Large intestine (tissue), 3 donors: Measurements from ENCODE around the gene WNT9B. TPM values are rescaled to one million over a fixed set of nuclear protein-coding genes. Genes with fewer than 3 reads are reported as not detected.
A peak's percentile ranks its signal among the peaks of the same experiment; 100 is the strongest.
"Not testable (repeated sequence)": the region's sequence is repeated elsewhere in the genome, so short reads cannot be mapped to it uniquely, and the experiment has no call there.

Source experiments
- DNase-seq, 2 donors: peaks; one replicate each; pipeline versions ENCODE4 v3.0.0 to v3.0.0-alpha.2; 2013
- H3K27ac ChIP-seq: one replicate; pipeline ENCODE4 v1.5.1; 2013; ENCODE audit warnings: low read length
- H3K27me3 ChIP-seq: 2 replicates; pipeline ENCODE4 v1.6.1; 2013; ENCODE audit warnings: low read length; ENCODE audit not compliant: control insufficient read depth, insufficient read depth
- H3K36me3 ChIP-seq: 2 replicates; pipeline ENCODE4 v1.6.1; 2013; ENCODE audit warnings: low read length; ENCODE audit not compliant: control insufficient read depth, insufficient read depth
- H3K4me1 ChIP-seq: one replicate; pipeline ENCODE4 v1.6.1; 2013; ENCODE audit warnings: low read length; ENCODE audit not compliant: control insufficient read depth, insufficient read depth
- H3K4me3 ChIP-seq: one replicate; pipeline ENCODE4 v1.5.1; 2013; ENCODE audit warnings: low read length
- H3K9me3 ChIP-seq: one replicate; pipeline ENCODE4 v1.6.1; 2013; ENCODE audit warnings: mild to moderate bottlenecking, low read depth, low read length, moderate library complexity; ENCODE audit not compliant: control insufficient read depth
- whole genome bisulfite sequencing: methylation state at CpG from one replicate; pipeline ENCODE4 v1.1.5; 2013; ENCODE audit warnings: low lambda C conversion rate; ENCODE audit not compliant: insufficient coverage; 5-methylcytosine and 5-hydroxymethylcytosine counted together
- polyA plus RNA-seq: library from polyadenylated mRNA; unstranded; fragments of 120-200 nt; gene quantifications from one replicate; pipeline ENCODE4 v1.2.1, GENCODE V29; 2013

WNT9B gene
- polyA plus RNA-seq, 1 donor = not detected

GRCh38 chr17:46837521-46837920 is 13.9 kb upstream of the WNT9B start:
- no peak for DNase-seq
- H3K36me3 ChIP-seq = no peaks in the 10 kb centered on the region
- H3K27me3 ChIP-seq = peaks cover 11% of the 10 kb centered on the region

GRCh38 chr17:46839211-46839610 is 12.2 kb upstream of the WNT9B start:
- H3K4me1 ChIP-seq = no peaks in the 10 kb centered on the region
- no peaks in the 10 kb centered on the region for H3K36me3 ChIP-seq
- no peak for DNase-seq
- H3K27ac ChIP-seq = no peak overlapping the region
- WGBS = no CpG with 5 or more reads among the region's 5 CpGs
- no peak overlapping the region for H3K4me3 ChIP-seq
- H3K9me3 ChIP-seq = no peaks in the 10 kb centered on the region
- H3K27me3 ChIP-seq = peaks cover 11% of the 10 kb centered on the region

More at GRCh38 chr17:46837521-46837920, 13.9 kb upstream of the WNT9B start:
- H3K4me3 ChIP-seq = no peak overlapping the region
- no peaks in the 10 kb centered on the region for H3K9me3 ChIP-seq
- H3K4me1 ChIP-seq = no peaks in the 10 kb centered on the region
- WGBS = no CpG with 5 or more reads among the region's 4 CpGs
- no peak overlapping the region for H3K27ac ChIP-seq

GRCh38 chr17:46840596-46840995 is 10.8 kb upstream of the WNT9B start:
- H3K36me3 ChIP-seq, H3K4me3 ChIP-seq, H3K9me3 ChIP-seq, H3K4me1 ChIP-seq, DNase-seq, H3K27ac ChIP-seq: not testable (repeated sequence)
- peaks cover 11% of the 10 kb centered on the region for H3K27me3 ChIP-seq
- no CpG with 5 or more reads among the region's 3 CpGs for WGBS

GRCh38 chr17:46841561-46842379 is 9.6 kb upstream of the WNT9B start:
- Histone ChIP-seq H3K4me1 (no peaks in the 10 kb centered on the region), H3K27ac (no peak overlapping the region), H3K9me3 (no peaks in the 10 kb centered on the region), H3K4me3 (no peak overlapping the region), H3K27me3 (peaks cover 11% of the 10 kb centered on the region), H3K36me3 (no peaks in the 10 kb centered on the region)
- DNase-seq = no peak
- no CpG with 5 or more reads among the region's 43 CpGs for WGBS

GRCh38 chr17:46842835-46843234 is 8.5 kb upstream of the WNT9B start:
- no peak overlapping the region for H3K27ac ChIP-seq
- H3K36me3 ChIP-seq = no peaks in the 10 kb centered on the region
- H3K27me3 ChIP-seq = peaks cover 11% of the 10 kb centered on the region
- H3K4me3 ChIP-seq = no peak overlapping the region
- peaks cover 6% of the 10 kb centered on the region for H3K4me1 ChIP-seq
- no CpG with 5 or more reads among the region's 3 CpGs for WGBS
- no peaks in the 10 kb centered on the region for H3K9me3 ChIP-seq
- DNase-seq = no peak

GRCh38 chr17:46847204-46848191 is 3.9 kb upstream of the WNT9B start:
- Histone ChIP-seq H3K9me3 (peaks cover 3% of the 10 kb centered on the region), H3K36me3 (no peaks in the 10 kb centered on the region), H3K27ac (no peak overlapping the region), H3K4me1 (peaks cover 17% of the 10 kb centered on the region), H3K4me3 (no peak overlapping the region), H3K27me3 (peaks cover 31% of the 10 kb centered on the region)
- peak in 1 of 2 donors; percentile 73 for DNase-seq
- no CpG with 5 or more reads among the region's 8 CpGs for WGBS

- no CpG with 5 or more reads among the region's 6 CpGs for WGBS
- H3K36me3 ChIP-seq = no peaks in the 10 kb centered on the region
- no peak for DNase-seq
- no peak overlapping the region for H3K4me3 ChIP-seq
- no peak overlapping the region for H3K27ac ChIP-seq
- H3K27me3 ChIP-seq = peaks cover 37% of the 10 kb centered on the region
- H3K4me1 ChIP-seq = peaks cover 17% of the 10 kb centered on the region
- peaks cover 3% of the 10 kb centered on the region for H3K9me3 ChIP-seq
Measured at GRCh38 chr17:46848534-46848933, 2.8 kb upstream of the WNT9B start.

GRCh38 chr17:46850688-46851028 is 725 bp upstream of the WNT9B start:
- WGBS = no CpG with 5 or more reads among the region's 13 CpGs

GRCh38 chr17:46853896-46854444 is 2.6 kb downstream of the WNT9B start:
- Histone ChIP-seq H3K27ac (no peak overlapping the region), H3K9me3 (peaks cover 3% of the 10 kb centered on the region), H3K4me1 (peaks cover 12% of the 10 kb centered on the region), H3K27me3 (peaks cover 36% of the 10 kb centered on the region), H3K36me3 (no peaks in the 10 kb centered on the region), H3K4me3 (no peak overlapping the region)
- WGBS = no CpG with 5 or more reads among the region's 6 CpGs
- no peak for DNase-seq

More at GRCh38 chr17:46850688-46851028, 725 bp upstream of the WNT9B start:
- peaks cover 3% of the 10 kb centered on the region for H3K9me3 ChIP-seq
- H3K4me1 ChIP-seq = peaks cover 17% of the 10 kb centered on the region
- H3K36me3 ChIP-seq = no peaks in the 10 kb centered on the region
- H3K27me3 ChIP-seq = peaks cover 39% of the 10 kb centered on the region
- DNase-seq = no peak
- H3K27ac ChIP-seq = no peak overlapping the region
- peak overlapping the region; percentile 56 for H3K4me3 ChIP-seq

GRCh38 chr17:46854515-46854914 is 3.1 kb downstream of the WNT9B start:
- Histone ChIP-seq H3K36me3 (no peaks in the 10 kb centered on the region), H3K9me3 (peaks cover 3% of the 10 kb centered on the region), H3K27ac (no peak overlapping the region), H3K4me1 (peaks cover 12% of the 10 kb centered on the region), H3K4me3 (no peak overlapping the region), H3K27me3 (peaks cover 31% of the 10 kb centered on the region)
- WGBS = no CpG with 5 or more reads among the region's 3 CpGs
- no peak for DNase-seq
